Mesenchymal stem cell (in vitro differentiated cells and primary cell): ENCODE measurements around the gene KRT75.
"Not testable (repeated sequence)": the region's sequence is repeated elsewhere in the genome, so short reads cannot be mapped to it uniquely, and the experiment has no call there.

Source experiments
- DNase-seq: peaks from one replicate; pipeline ENCODE4 v3.0.0-alpha.2; 2013
- H2AFZ ChIP-seq: one replicate; pipeline ENCODE4 v1.6.1; 2013; ENCODE audit warnings: low read depth, mild to moderate bottlenecking, control low read depth, inconsistent platforms, low read length, moderate library complexity
- H2AK5ac ChIP-seq: 2 replicates; pipeline ENCODE4 v1.6.1; 2013; ENCODE audit warnings: low read length, moderate library complexity, mild to moderate bottlenecking, inconsistent platforms; ENCODE audit not compliant: severe bottlenecking
- H2BK120ac ChIP-seq: one replicate; pipeline ENCODE4 v1.6.1; 2013; ENCODE audit warnings: low read depth, mild to moderate bottlenecking, inconsistent platforms, low read length, moderate library complexity
- H2BK12ac ChIP-seq, 2 experiments: one replicate each; pipeline ENCODE4 v1.6.1; 2013; ENCODE audit warnings: inconsistent platforms in 2 of 2, low read length in 2 of 2, mild to moderate bottlenecking in 2 of 2, moderate library complexity in 2 of 2, control low read depth in 1 of 2
- H2BK15ac ChIP-seq: one replicate; pipeline ENCODE4 v1.6.1; 2013; ENCODE audit warnings: mild to moderate bottlenecking, low read depth, inconsistent platforms; ENCODE audit not compliant: poor library complexity, severe bottlenecking
- H2BK5ac ChIP-seq: 2 replicates; pipeline ENCODE4 v1.6.1; 2013; ENCODE audit warnings: low read depth, mild to moderate bottlenecking, low read length, control low read depth, inconsistent platforms; ENCODE audit not compliant: poor library complexity, severe bottlenecking
- H3K14ac ChIP-seq, 2 experiments: one replicate each; pipeline ENCODE4 v1.6.1; 2013; ENCODE audit warnings: inconsistent platforms in 2 of 2, low read length in 2 of 2, control low read depth in 1 of 2, mild to moderate bottlenecking in 1 of 2, moderate library complexity in 1 of 2
- H3K18ac ChIP-seq, 2 experiments: one replicate each; pipeline ENCODE4 v1.6.1; 2013; ENCODE audit warnings: inconsistent platforms in 2 of 2, low read length in 2 of 2, control low read depth in 1 of 2, low read depth in 1 of 2, mild to moderate bottlenecking in 1 of 2
- H3K23ac ChIP-seq, 2 experiments: one replicate each; pipeline ENCODE4 v1.6.1; 2013; ENCODE audit warnings: inconsistent platforms in 2 of 2, low read length in 2 of 2, mild to moderate bottlenecking in 2 of 2, moderate library complexity in 2 of 2, control low read depth in 1 of 2
- H3K27ac ChIP-seq: 2 replicates; pipeline ENCODE4 v1.5.1; 2013; ENCODE audit warnings: mild to moderate bottlenecking, moderate library complexity, low read length, control low read depth, inconsistent platforms; ENCODE audit not compliant: poor library complexity, severe bottlenecking
- H3K27me3 ChIP-seq, 2 experiments: 2 replicates each; pipeline versions ENCODE4 v1.6.1 to v1.7.0; 2013; ENCODE audit warnings: low read length in 2 of 2, mild to moderate bottlenecking in 2 of 2, moderate library complexity in 2 of 2, control low read depth in 1 of 2, inconsistent platforms in 1 of 2; ENCODE audit not compliant: control insufficient read depth in 1 of 2, insufficient read depth in 1 of 2
- H3K36me3 ChIP-seq, 2 experiments: 2 replicates each; pipeline versions ENCODE4 v1.6.1 to v1.7.0; 2013; ENCODE audit warnings: low read length in 2 of 2, control low read depth in 1 of 2, inconsistent platforms in 1 of 2, low read depth in 1 of 2, mild to moderate bottlenecking in 1 of 2; ENCODE audit not compliant: insufficient read depth in 2 of 2, control insufficient read depth in 1 of 2
- H3K4ac ChIP-seq, 2 experiments: one replicate each; pipeline ENCODE4 v1.6.1; 2013; ENCODE audit warnings: inconsistent platforms in 2 of 2, low read length in 2 of 2, mild to moderate bottlenecking in 2 of 2, moderate library complexity in 2 of 2, control low read depth in 1 of 2, low read depth in 1 of 2
- H3K4me1 ChIP-seq: 2 replicates; pipeline ENCODE4 v1.6.1; 2013; ENCODE audit warnings: low read depth, low read length, control low read depth; ENCODE audit not compliant: control insufficient read depth, insufficient read depth
- H3K4me2 ChIP-seq: 2 replicates; pipeline ENCODE4 v1.6.1; 2013; ENCODE audit warnings: low read length, mild to moderate bottlenecking, inconsistent platforms; ENCODE audit not compliant: poor library complexity, severe bottlenecking
- H3K4me3 ChIP-seq, 2 experiments: 2 replicates each; pipeline versions ENCODE4 v1.5.1 to v1.7.0; 2013; ENCODE audit warnings: low read length in 2 of 2, mild to moderate bottlenecking in 2 of 2, control low read depth in 1 of 2, low read depth in 1 of 2; ENCODE audit not compliant: insufficient read depth in 1 of 2
- H3K79me1 ChIP-seq: replicated peaks from 2 replicates; pipeline ENCODE4 v1.6.1; 2013; ENCODE audit warnings: mild to moderate bottlenecking, control low read depth, low read length, inconsistent platforms; ENCODE audit not compliant: poor library complexity, severe bottlenecking
- H3K9ac ChIP-seq: 2 replicates; pipeline ENCODE4 v1.7.0; 2013; ENCODE audit warnings: mild to moderate bottlenecking, low read length, moderate library complexity
- H3K9me3 ChIP-seq: 2 replicates; pipeline ENCODE4 v1.7.0; 2013; ENCODE audit warnings: mild to moderate bottlenecking, low read length; ENCODE audit not compliant: control insufficient read depth
- H4K8ac ChIP-seq: one replicate; pipeline ENCODE4 v1.6.1; 2013; ENCODE audit warnings: inconsistent platforms, mild to moderate bottlenecking, low read length, moderate library complexity
- H4K91ac ChIP-seq: one replicate; pipeline ENCODE4 v1.6.1; 2013; ENCODE audit warnings: mild to moderate bottlenecking, low read length, inconsistent platforms
- WGBS: methylation state at CpG from one replicate; pipeline ENCODE4 v1.1.7; 2013; ENCODE audit warnings: mixed read lengths; 5-methylcytosine and 5-hydroxymethylcytosine counted together

Gene KRT75

GRCh38 chr12:52413202-52413601 is 21.0 kb downstream of the KRT75 start:
- H3K27me3 ChIP-seq: peaks cover 21 to 32% of the 10 kb centered on the region in 2 experiments
- no peak overlapping the region for H3K9ac ChIP-seq
- no peak overlapping the region for H3K4ac ChIP-seq
- WGBS: 43% methylated on average over 4 of the region's 4 CpGs
- no peak overlapping the region for H2BK5ac ChIP-seq
- H3K14ac ChIP-seq: no peak overlapping the region
- no peak overlapping the region for H4K8ac ChIP-seq
- no peaks in the 10 kb centered on the region for H3K79me1 ChIP-seq
- no peak overlapping the region for H2BK15ac ChIP-seq
- no peak overlapping the region for H3K18ac ChIP-seq
- no peak overlapping the region for H3K4me2 ChIP-seq
- no peak overlapping the region for H2BK120ac ChIP-seq
- no peak for DNase-seq
- no peak overlapping the region for H3K27ac ChIP-seq
- no peaks in the 10 kb centered on the region for H3K9me3 ChIP-seq
- no peak overlapping the region for H4K91ac ChIP-seq
- H2BK12ac ChIP-seq: no peak overlapping the region
- H3K36me3 ChIP-seq: no peaks in the 10 kb centered on the region
- no peak overlapping the region for H2AFZ ChIP-seq
- peaks cover 2% of the 10 kb centered on the region for H3K4me1 ChIP-seq
- H3K23ac ChIP-seq: no peak overlapping the region
- no peak overlapping the region for H3K4me3 ChIP-seq
- H2AK5ac ChIP-seq: no peak overlapping the region

GRCh38 chr12:52411815-52412214 is 22.4 kb downstream of the KRT75 start:
- H3K4me2 ChIP-seq: no peak overlapping the region
- no peak overlapping the region for H3K18ac ChIP-seq
- WGBS: 73% methylated on average over 9 of the region's 10 CpGs
- no peak overlapping the region for H3K27ac ChIP-seq
- no peaks in the 10 kb centered on the region for H3K36me3 ChIP-seq
- no peak overlapping the region for H4K91ac ChIP-seq
- no peak overlapping the region for H3K23ac ChIP-seq
- no peak overlapping the region for H2AK5ac ChIP-seq
- H2AFZ ChIP-seq: no peak overlapping the region
- H2BK15ac ChIP-seq: no peak overlapping the region
- peaks cover 20 to 44% of the 10 kb centered on the region in 2 experiments for H3K27me3 ChIP-seq
- no peak overlapping the region for H3K4me3 ChIP-seq
- H3K4me1 ChIP-seq: peaks cover 2% of the 10 kb centered on the region
- DNase-seq: no peak
- H4K8ac ChIP-seq: no peak overlapping the region
- no peaks in the 10 kb centered on the region for H3K9me3 ChIP-seq
- H3K4ac ChIP-seq: no peak overlapping the region
- no peaks in the 10 kb centered on the region for H3K79me1 ChIP-seq
- no peak overlapping the region for H3K14ac ChIP-seq
- H2BK12ac ChIP-seq: no peak overlapping the region
- no peak overlapping the region for H2BK5ac ChIP-seq
- no peak overlapping the region for H3K9ac ChIP-seq
- no peak overlapping the region for H2BK120ac ChIP-seq

- peaks cover 29 to 55% of the 10 kb centered on the region in 2 experiments for H3K27me3 ChIP-seq
- H2BK15ac ChIP-seq, H2BK12ac ChIP-seq, H3K14ac ChIP-seq, H3K27ac ChIP-seq, DNase-seq, H2AFZ ChIP-seq, H3K9ac ChIP-seq, H3K23ac ChIP-seq, H3K4me1 ChIP-seq, H4K91ac ChIP-seq, H3K4ac ChIP-seq, H3K18ac ChIP-seq, H4K8ac ChIP-seq, H2BK5ac ChIP-seq, H3K79me1 ChIP-seq, H3K4me3 ChIP-seq, H3K9me3 ChIP-seq, H2AK5ac ChIP-seq, H2BK120ac ChIP-seq, H3K36me3 ChIP-seq, H3K4me2 ChIP-seq: not testable (repeated sequence)
- no CpG with 5 or more reads among the region's 1 CpG for WGBS
Measured at GRCh38 chr12:52410589-52411248, 23.5 kb downstream of the KRT75 start.

- no peak overlapping the region for H2BK5ac ChIP-seq
Measured at GRCh38 chr12:52407918-52408317, 26.3 kb downstream of the KRT75 start.

More at GRCh38 chr12:52407918-52408317, 26.3 kb downstream of the KRT75 start:
- no peak overlapping the region for H2BK12ac ChIP-seq
- no peaks in the 10 kb centered on the region for H3K79me1 ChIP-seq
- no peak overlapping the region for H3K4me2 ChIP-seq
- no peak overlapping the region for H3K4me3 ChIP-seq
- no peak overlapping the region for H3K9ac ChIP-seq
- H2BK120ac ChIP-seq: no peak overlapping the region
- H3K9me3 ChIP-seq: no peaks in the 10 kb centered on the region
- no peak overlapping the region for H3K18ac ChIP-seq
- H3K14ac ChIP-seq: no peak overlapping the region
- no peak overlapping the region for H2BK15ac ChIP-seq
- WGBS: 75% methylated on average over 5 of the region's 5 CpGs
- DNase-seq: no peak
- peaks cover 51 to 68% of the 10 kb centered on the region in 2 experiments for H3K27me3 ChIP-seq
- no peak overlapping the region for H3K23ac ChIP-seq
- H4K8ac ChIP-seq: no peak overlapping the region
- no peak overlapping the region for H2AFZ ChIP-seq
- H3K36me3 ChIP-seq: no peaks in the 10 kb centered on the region
- no peaks in the 10 kb centered on the region for H3K4me1 ChIP-seq
- H4K91ac ChIP-seq: no peak overlapping the region
- no peak overlapping the region for H3K27ac ChIP-seq
- H2AK5ac ChIP-seq: no peak overlapping the region
- H3K4ac ChIP-seq: no peak overlapping the region
